ENCODE measurements around the gene KIF3A. TPM values are rescaled to one million over a fixed set of nuclear protein-coding genes. Genes with fewer than 3 reads are reported as not detected.

KIF3A gene
- total and polyA plus RNA-seq, 2 of the 8 experiments (the other 6 are each of a cell fraction or from before 2014, with no cell fraction given): 3.1 to 13.1 TPM

DNA sequence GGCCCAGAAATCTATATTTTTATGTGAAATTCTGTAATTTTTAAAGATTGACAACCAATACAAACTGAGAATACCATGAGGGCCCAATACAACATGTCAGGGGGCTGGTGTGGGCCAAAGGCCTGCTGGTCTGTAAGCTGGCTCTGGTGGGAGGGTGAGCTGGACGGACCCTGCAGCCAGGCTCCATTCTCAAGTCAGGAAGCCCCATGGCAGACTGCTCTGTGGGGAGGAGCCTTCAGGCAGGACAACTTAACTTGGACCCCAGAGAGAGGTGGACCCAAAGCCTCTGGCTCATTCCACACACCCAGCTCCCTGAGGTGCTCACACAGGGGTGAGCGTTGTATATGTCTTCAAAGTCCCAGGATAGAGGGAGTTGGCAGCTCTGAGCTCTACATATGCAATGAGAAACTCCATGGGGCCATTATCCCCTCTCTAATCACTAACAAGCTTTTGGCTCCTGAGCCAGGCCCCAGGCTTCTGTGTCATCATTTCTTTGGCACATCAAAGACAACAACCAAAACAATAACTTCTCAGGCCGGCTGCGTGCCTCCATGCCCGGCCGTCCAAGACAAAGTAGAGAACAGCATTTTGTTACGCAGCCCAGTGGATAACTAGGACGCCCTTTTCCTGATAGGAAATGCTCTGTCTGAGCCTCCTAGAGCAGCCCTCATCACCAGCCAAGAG, 33.3 kb upstream of the KIF3A start:
- Histone ChIP-seq H2BK20ac (ENCODE audit: low read length) (no peak overlapping the region), H3K14ac (ENCODE audit: insufficient read length) (no peak overlapping the region), H3K4me2 (ENCODE audit: insufficient read depth in 1 of 2, low read depth in 2 of 2, low read length in 2 of 2) (no peak overlapping the region), H3K9ac (replicated peaks in 1 of 4; ENCODE audit: extremely low read depth in 1 of 4, low read depth in 3 of 4, low read length in 3 of 4) (no peak overlapping the region), H2BK12ac (ENCODE audit: low read depth, low read length) (peak overlapping the region; percentile 55; the same call in 1 of the 2 replicates), H3K79me1 (ENCODE audit: low read depth, low read length) (peaks cover 6% of the 10 kb centered on the region), H3K79me2 (ENCODE audit: control insufficient read depth in 1 of 2, insufficient read depth in 2 of 2, low read length in 2 of 2) (peaks cover 0 to 7% of the 10 kb centered on the region in 2 experiments; a peak in 1 of 4 replicates), H3K4me3 (ENCODE audit: extremely low read depth in 1 of 4, insufficient read depth in 2 of 4, low read depth in 3 of 4, low read length in 4 of 4) (no peak overlapping the region), H3K9me3 (ENCODE audit: insufficient read depth in 2 of 2, low read depth in 1 of 2, low read length in 1 of 2) (no peaks in the 10 kb centered on the region), H3K27ac (ENCODE audit: low read depth, low read length) (no peak overlapping the region), H2BK5ac (ENCODE audit: low read depth, low read length) (no peak overlapping the region), H2AK5ac (ENCODE audit: low read depth, low read length) (no peak overlapping the region), H4K20me1 (replicated peaks in 1 of 2; ENCODE audit: control insufficient read depth in 1 of 2, insufficient read depth in 2 of 2, low read length in 2 of 2) (peaks cover 3 to 13% of the 10 kb centered on the region in 2 experiments), H2BK15ac (ENCODE audit: low read length) (no peak overlapping the region), H3K27me3 (replicated peaks in 1 of 4; ENCODE audit: control insufficient read depth in 3 of 4, extremely low read depth in 1 of 4, insufficient read depth in 3 of 4, low read length in 3 of 4) (peaks cover 0 to 13% (median 9%) of the 10 kb centered on the region in 4 experiments; a peak in 5 of 7 replicates), H3K23ac (ENCODE audit: insufficient read length) (no peak overlapping the region), H3K23me2 (ENCODE audit: low read depth, low read length) (no peaks in the 10 kb centered on the region), H3K36me3 (ENCODE audit: control insufficient read depth in 2 of 4, insufficient read depth in 4 of 4, low read length in 3 of 4) (no peaks in the 10 kb centered on the region), H3K4ac (replicated peaks; ENCODE audit: insufficient read length, low read depth, low read length) (no peak overlapping the region), H2BK120ac (replicated peaks; ENCODE audit: low read depth, low read length) (no peak overlapping the region), H4K5ac (ENCODE audit: insufficient read length, low read depth, low read length) (no peak overlapping the region), H4K91ac (replicated peaks; ENCODE audit: insufficient read length, low read length) (no peak overlapping the region), H2AFZ (ENCODE audit: low read length) (no peak overlapping the region), H3K4me1 (replicated peaks in 1 of 4; ENCODE audit: control insufficient read depth in 3 of 4, insufficient read depth in 4 of 4, low read length in 3 of 4) (peaks cover 0 to 17% (median 5%) of the 10 kb centered on the region in 4 experiments; a peak in 5 of 7 replicates), H3K56ac (replicated peaks; ENCODE audit: insufficient read length, low read depth, low read length) (no peak overlapping the region), H4K8ac (ENCODE audit: extremely low read depth, insufficient read depth, low read length) (no peak overlapping the region; the same call in 1 of the 2 replicates), H3K18ac (ENCODE audit: extremely low read depth, low read length) (no peak overlapping the region)
- FAIRE-seq: no peak
- POLR2A ChIA-PET (ENCODE audit: partially characterized antibody): interaction anchor here (1.1 kb wide), 2 partner anchors 23 to 54 kb away, joined by 3 to 5 read pairs; partner anchors contain the start of gene CCNI2
- DNase-seq (ENCODE audit: low read depth in 1 of 2, low spot score in 2 of 2): no peak
- WGBS, 2 experiments (ENCODE audit: extremely low coverage in 1 of 2, insufficient coverage in 1 of 2, insufficient read length in 1 of 2, insufficient replicate concordance in 2 of 2, low coverage in 1 of 2, low lambda C conversion rate in 2 of 2, missing lambda C conversion rate in 1 of 2): 78% methylated on average over 8 of the region's 8 CpGs; no CpG with 5 or more reads in 1 of the 2 experiments
- CTCF ChIA-PET (ENCODE audit: partially characterized antibody): interaction anchor here (0.7 to 6.6 kb wide), 8 partner anchors 11 to 50 kb away, joined by 3 to 58 read pairs (median 5); partner anchors contain the start of gene CCNI2
- TF ChIP-seq RNF2 (IDR thresholded peaks at IDR 0.05; ENCODE audit: borderline replicate concordance, low read depth, low read length, missing control alignments, poor library complexity, severe bottlenecking): no peak
- TF ChIP-seq SAP30 (IDR thresholded peaks at IDR 0.05; ENCODE audit: insufficient read depth, insufficient replicate concordance, low read length): no peak
- TF ChIP-seq SP1 (IDR thresholded peaks at IDR 0.05; ENCODE audit: low read depth, low read length): no peak
- no peak for TF ChIP-seq POLR2AphosphoS5 (IDR thresholded peaks at IDR 0.05; ENCODE audit: low read depth, low read length)
- TF ChIP-seq TCF12 (IDR thresholded peaks at IDR 0.05; ENCODE audit: low read depth, low read length): no peak
- no peak for TF ChIP-seq CBX5 (IDR thresholded peaks at IDR 0.05; ENCODE audit: low read depth, low read length)
- no peak for TF ChIP-seq BRCA1 (IDR thresholded peaks at IDR 0.05; ENCODE audit: low read depth, low read length)
- TF ChIP-seq, protein P1, sequence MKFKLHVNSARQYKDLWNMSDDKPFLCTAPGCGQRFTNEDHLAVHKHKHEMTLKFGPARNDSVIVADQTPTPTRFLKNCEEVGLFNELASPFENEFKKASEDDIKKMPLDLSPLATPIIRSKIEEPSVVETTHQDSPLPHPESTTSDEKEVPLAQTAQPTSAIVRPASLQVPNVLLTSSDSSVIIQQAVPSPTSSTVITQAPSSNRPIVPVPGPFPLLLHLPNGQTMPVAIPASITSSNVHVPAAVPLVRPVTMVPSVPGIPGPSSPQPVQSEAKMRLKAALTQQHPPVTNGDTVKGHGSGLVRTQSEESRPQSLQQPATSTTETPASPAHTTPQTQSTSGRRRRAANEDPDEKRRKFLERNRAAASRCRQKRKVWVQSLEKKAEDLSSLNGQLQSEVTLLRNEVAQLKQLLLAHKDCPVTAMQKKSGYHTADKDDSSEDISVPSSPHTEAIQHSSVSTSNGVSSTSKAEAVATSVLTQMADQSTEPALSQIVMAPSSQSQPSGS (IDR thresholded peaks at IDR 0.05; ENCODE audit: low read length): no peak
- no peak for TF ChIP-seq RFX5 (IDR thresholded peaks at IDR 0.05; ENCODE audit: borderline replicate concordance, low read depth, low read length)
- TF ChIP-seq POLR2A (IDR thresholded peaks at IDR 0.05; ENCODE audit: control extremely low read depth in 1 of 2, low read depth in 2 of 2, low read length in 2 of 2): no peak
- no peak for TF ChIP-seq FOSL1 (IDR thresholded peaks at IDR 0.05; ENCODE audit: insufficient read depth, low read depth, low read length)
